Measurements from ENCODE around the gene RANBP1. TPM values are rescaled to one million over a fixed set of nuclear protein-coding genes. Genes with fewer than 3 reads are reported as not detected.

RANBP1 gene
- total RNA-seq, 1 experiment from 2014 or later: 522 TPM

- no peak overlapping the region for H3T11ph ChIP-seq (ENCODE audit: low read length)
- H3K79me1 ChIP-seq (ENCODE audit: insufficient read depth, low read depth, low read length, poor library complexity, severe bottlenecking): no peaks in the 10 kb centered on the region
- H2BK120ac ChIP-seq (ENCODE audit: low read depth, low read length, poor library complexity, severe bottlenecking): no peak overlapping the region
- no peak overlapping the region for H2BK12ac ChIP-seq (ENCODE audit: insufficient read length, low read depth, low read length)
- no peak overlapping the region for H3K9ac ChIP-seq (ENCODE audit: extremely low read depth, insufficient read length, low read length)
- no peaks in the 10 kb centered on the region for H3K79me2 ChIP-seq (ENCODE audit: insufficient read depth, low read length)
- no peak for DNase-seq
- Mint-ChIP-seq H3K27me3 (ENCODE audit: low read depth) (no peaks in the 10 kb centered on the region; the same call in 1 of the 2 replicates), H3K27ac (peak overlapping the region in 1 of 3 experiments; percentile 67; a peak in 1 of 7 replicates), H3K9me3 (no peaks in the 10 kb centered on the region; a peak in 1 of 5 replicates), H3K4me3 (no peak overlapping the region), H3K36me3 (ENCODE audit: insufficient read depth in 1 of 3, low read depth in 3 of 3) (no peaks in the 10 kb centered on the region), H3K4me1 (peaks cover 0 to 17% of the 10 kb centered on the region in 2 experiments; a peak in 2 of 4 replicates)
- H2BK20ac ChIP-seq (ENCODE audit: low read depth, low read length, poor library complexity, severe bottlenecking): no peak overlapping the region
- no peak overlapping the region for H3K23ac ChIP-seq (ENCODE audit: insufficient read length, low read depth, low read length)
- H3K27me3 ChIP-seq (ENCODE audit: insufficient read depth, low read length): no peaks in the 10 kb centered on the region
- H3K4ac ChIP-seq (ENCODE audit: low read depth, low read length): no peak overlapping the region
- H3K4me2 ChIP-seq (ENCODE audit: insufficient read depth, insufficient read length, low read length): no peak overlapping the region
- no peaks in the 10 kb centered on the region for H4K20me1 ChIP-seq (ENCODE audit: control insufficient read depth, insufficient read depth, insufficient read length)
- H2BK15ac ChIP-seq (ENCODE audit: low read depth, low read length): no peak overlapping the region
- H3K27ac ChIP-seq (ENCODE audit: insufficient read length, low read depth, low read length): no peak overlapping the region
- no peak overlapping the region for H4K8ac ChIP-seq (replicated peaks; ENCODE audit: insufficient read length, low read depth, low read length)
- no peak overlapping the region for H3K56ac ChIP-seq (ENCODE audit: insufficient read length, low read depth, low read length)
- no peaks in the 10 kb centered on the region for H3K4me1 ChIP-seq (ENCODE audit: insufficient read depth, low read length)
- no peak overlapping the region for H4K91ac ChIP-seq (ENCODE audit: insufficient read length, low read depth, low read length)
- WGBS (ENCODE audit: extremely low coverage, insufficient read length, low lambda C conversion rate): no CpG with 5 or more reads among the region's 12 CpGs
- H3K18ac ChIP-seq (ENCODE audit: insufficient read length, low read depth, low read length): no peak overlapping the region
- H2AFZ ChIP-seq (ENCODE audit: low read length): no peak overlapping the region
- H3K23me2 ChIP-seq (ENCODE audit: insufficient read length, low read depth, low read length, poor library complexity, severe bottlenecking): no peaks in the 10 kb centered on the region
- TF ChIP-seq, protein P1, sequence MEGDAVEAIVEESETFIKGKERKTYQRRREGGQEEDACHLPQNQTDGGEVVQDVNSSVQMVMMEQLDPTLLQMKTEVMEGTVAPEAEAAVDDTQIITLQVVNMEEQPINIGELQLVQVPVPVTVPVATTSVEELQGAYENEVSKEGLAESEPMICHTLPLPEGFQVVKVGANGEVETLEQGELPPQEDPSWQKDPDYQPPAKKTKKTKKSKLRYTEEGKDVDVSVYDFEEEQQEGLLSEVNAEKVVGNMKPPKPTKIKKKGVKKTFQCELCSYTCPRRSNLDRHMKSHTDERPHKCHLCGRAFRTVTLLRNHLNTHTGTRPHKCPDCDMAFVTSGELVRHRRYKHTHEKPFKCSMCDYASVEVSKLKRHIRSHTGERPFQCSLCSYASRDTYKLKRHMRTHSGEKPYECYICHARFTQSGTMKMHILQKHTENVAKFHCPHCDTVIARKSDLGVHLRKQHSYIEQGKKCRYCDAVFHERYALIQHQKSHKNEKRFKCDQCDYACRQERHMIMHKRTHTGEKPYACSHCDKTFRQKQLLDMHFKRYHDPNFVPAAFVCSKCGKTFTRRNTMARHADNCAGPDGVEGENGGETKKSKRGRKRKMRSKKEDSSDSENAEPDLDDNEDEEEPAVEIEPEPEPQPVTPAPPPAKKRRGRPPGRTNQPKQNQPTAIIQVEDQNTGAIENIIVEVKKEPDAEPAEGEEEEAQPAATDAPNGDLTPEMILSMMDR (conservative IDR thresholded peaks at IDR 0.05): no peak
- no peaks in the 10 kb centered on the region for H3K9me3 ChIP-seq (ENCODE audit: control insufficient read depth, low read depth, low read length)
- no peak overlapping the region for H2BK5ac ChIP-seq (ENCODE audit: insufficient read length, low read length)
- no peak overlapping the region; the same call in 1 of the 2 replicates for H3K14ac ChIP-seq (ENCODE audit: insufficient read depth, low read length)
- H2AK5ac ChIP-seq (ENCODE audit: insufficient read length, low read length): no peak overlapping the region
- H4K5ac ChIP-seq (ENCODE audit: insufficient read length, low read depth, low read length): no peak overlapping the region
These were observed 55.6 kb downstream of the RANBP1 start for GRCh38 chr22:20171288-20172140.

Measured in H9 (cell line).